ENCODE results near the gene PDLIM3.

The PDLIM3 gene

GRCh38 chr4:185576962-185577950, 41.9 kb upstream of the PDLIM3 start:
- Mint-ChIP-seq H3K27me3 (ENCODE audit: low read depth) (no peaks in the 10 kb centered on the region), H3K36me3 (ENCODE audit: low read depth) (no peaks in the 10 kb centered on the region), H3K4me3 (peak overlapping the region in 1 of 3 experiments; percentile 65), H3K4me1 (peaks cover 54% of the 10 kb centered on the region), H3K9me3 (no peaks in the 10 kb centered on the region), H3K27ac (peak overlapping the region; percentile 90 to 94 (median 93))
- TF ChIP-seq, protein P1, sequence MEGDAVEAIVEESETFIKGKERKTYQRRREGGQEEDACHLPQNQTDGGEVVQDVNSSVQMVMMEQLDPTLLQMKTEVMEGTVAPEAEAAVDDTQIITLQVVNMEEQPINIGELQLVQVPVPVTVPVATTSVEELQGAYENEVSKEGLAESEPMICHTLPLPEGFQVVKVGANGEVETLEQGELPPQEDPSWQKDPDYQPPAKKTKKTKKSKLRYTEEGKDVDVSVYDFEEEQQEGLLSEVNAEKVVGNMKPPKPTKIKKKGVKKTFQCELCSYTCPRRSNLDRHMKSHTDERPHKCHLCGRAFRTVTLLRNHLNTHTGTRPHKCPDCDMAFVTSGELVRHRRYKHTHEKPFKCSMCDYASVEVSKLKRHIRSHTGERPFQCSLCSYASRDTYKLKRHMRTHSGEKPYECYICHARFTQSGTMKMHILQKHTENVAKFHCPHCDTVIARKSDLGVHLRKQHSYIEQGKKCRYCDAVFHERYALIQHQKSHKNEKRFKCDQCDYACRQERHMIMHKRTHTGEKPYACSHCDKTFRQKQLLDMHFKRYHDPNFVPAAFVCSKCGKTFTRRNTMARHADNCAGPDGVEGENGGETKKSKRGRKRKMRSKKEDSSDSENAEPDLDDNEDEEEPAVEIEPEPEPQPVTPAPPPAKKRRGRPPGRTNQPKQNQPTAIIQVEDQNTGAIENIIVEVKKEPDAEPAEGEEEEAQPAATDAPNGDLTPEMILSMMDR (IDR thresholded peaks at IDR 0.05; ENCODE audit: unreplicated experiment in 3 of 3), result no peak

- Mint-ChIP-seq H3K4me3 (peak overlapping the region in 1 of 3 experiments; percentile 65), H3K36me3 (ENCODE audit: low read depth) (no peaks in the 10 kb centered on the region), H3K27me3 (ENCODE audit: low read depth) (no peaks in the 10 kb centered on the region), H3K4me1 (peaks cover 59% of the 10 kb centered on the region), H3K27ac (peak overlapping the region; percentile 90 to 94 (median 93)), H3K9me3 (no peaks in the 10 kb centered on the region)
- TF ChIP-seq, protein P1 (IDR thresholded peaks at IDR 0.05; ENCODE audit: unreplicated experiment in 3 of 3), result no peak
These were observed 41.1 kb upstream of the PDLIM3 start for GRCh38 chr4:185576314-185576961.

- Mint-ChIP-seq H3K27me3 (ENCODE audit: low read depth) (no peaks in the 10 kb centered on the region), H3K4me1 (peaks cover 64% of the 10 kb centered on the region), H3K9me3 (no peaks in the 10 kb centered on the region), H3K27ac (peak overlapping the region in 2 of 3 experiments; percentile 77 to 86), H3K36me3 (ENCODE audit: low read depth) (no peaks in the 10 kb centered on the region), H3K4me3 (peak overlapping the region in 1 of 3 experiments; percentile 54)
- TF ChIP-seq, protein P1 (IDR thresholded peaks at IDR 0.05; ENCODE audit: unreplicated experiment in 3 of 3), result no peak
These were observed 38.4 kb upstream of the PDLIM3 start for GRCh38 chr4:185573651-185574199.

DNA sequence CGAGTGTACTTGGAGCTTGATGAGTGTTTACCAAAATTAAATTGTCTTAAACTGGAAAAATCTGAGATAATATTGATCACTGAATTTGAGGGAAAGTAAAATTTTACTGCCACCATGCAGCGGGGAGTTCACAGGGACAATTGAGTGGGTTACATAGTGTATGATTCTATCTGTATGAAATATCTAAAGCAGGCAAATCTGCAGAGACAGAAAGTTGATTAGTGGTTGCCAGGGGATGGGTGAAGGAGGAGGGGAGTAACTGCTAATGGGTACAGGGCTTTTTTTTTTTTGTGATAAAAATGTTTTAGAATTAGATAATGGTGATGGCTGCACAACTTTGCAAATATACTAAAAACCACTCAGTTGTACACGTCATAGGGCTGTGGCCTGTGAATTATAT, 35.4 kb upstream of the PDLIM3 start:
- H3K36me3 Mint-ChIP-seq (ENCODE audit: low read depth), result no peaks in the 10 kb centered on the region
- H3K27ac Mint-ChIP-seq, result peak overlapping the region in 2 of 3 experiments; percentile 72 to 89
- peaks cover 70% of the 10 kb centered on the region for H3K4me1 Mint-ChIP-seq
- no peak overlapping the region for H3K4me3 Mint-ChIP-seq
- peaks cover 2% of the 10 kb centered on the region for H3K9me3 Mint-ChIP-seq
- TF ChIP-seq, protein P1 (IDR thresholded peaks at IDR 0.05; ENCODE audit: unreplicated experiment in 3 of 3), result no peak
- peaks cover 3% of the 10 kb centered on the region for H3K27me3 Mint-ChIP-seq (ENCODE audit: low read depth)

GRCh38 chr4:185567381-185568376, 32.4 kb upstream of the PDLIM3 start:
- peaks cover 3% of the 10 kb centered on the region for H3K9me3 Mint-ChIP-seq
- peak overlapping the region; percentile 90 to 94 (median 94) for H3K27ac Mint-ChIP-seq
- H3K27me3 Mint-ChIP-seq (ENCODE audit: low read depth), result peaks cover 3% of the 10 kb centered on the region
- H3K4me1 Mint-ChIP-seq, result peaks cover 54% of the 10 kb centered on the region
- TF ChIP-seq, protein P1 (IDR thresholded peaks at IDR 0.05; ENCODE audit: unreplicated experiment in 3 of 3), result no peak
- H3K36me3 Mint-ChIP-seq (ENCODE audit: low read depth), result no peaks in the 10 kb centered on the region
- peak overlapping the region in 2 of 3 experiments; percentile 8 to 56 for H3K4me3 Mint-ChIP-seq
